OCI-M2 (cell line): Measurements from ENCODE around the gene KIZ.
A peak's percentile ranks its signal among the peaks of the same experiment; 100 is the strongest.

Source experiments
- DNase-seq: peaks from one replicate; lab custom pipeline; 2025; ENCODE audit not compliant: unreplicated experiment; lab: John Stamatoyannopoulos, UW

The KIZ gene, protein sequence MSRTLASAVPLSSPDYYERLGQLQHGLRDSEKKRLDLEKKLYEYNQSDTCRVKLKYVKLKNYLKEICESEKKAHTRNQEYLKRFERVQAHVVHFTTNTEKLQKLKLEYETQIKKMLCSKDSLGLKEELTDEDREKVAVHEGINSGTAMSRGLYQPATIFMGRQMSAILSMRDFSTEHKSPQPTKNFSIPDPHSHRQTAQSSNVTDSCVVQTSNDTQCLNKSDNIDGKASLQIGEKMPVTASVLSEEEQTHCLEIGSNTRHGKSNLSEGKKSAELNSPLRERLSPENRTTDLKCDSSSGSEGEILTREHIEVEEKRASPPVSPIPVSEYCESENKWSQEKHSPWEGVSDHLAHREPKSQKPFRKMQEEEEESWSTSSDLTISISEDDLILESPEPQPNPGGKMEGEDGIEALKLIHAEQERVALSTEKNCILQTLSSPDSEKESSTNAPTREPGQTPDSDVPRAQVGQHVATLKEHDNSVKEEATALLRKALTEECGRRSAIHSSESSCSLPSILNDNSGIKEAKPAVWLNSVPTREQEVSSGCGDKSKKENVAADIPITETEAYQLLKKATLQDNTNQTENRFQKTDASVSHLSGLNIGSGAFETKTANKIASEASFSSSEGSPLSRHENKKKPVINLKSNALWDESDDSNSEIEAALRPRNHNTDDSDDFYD

DNA sequence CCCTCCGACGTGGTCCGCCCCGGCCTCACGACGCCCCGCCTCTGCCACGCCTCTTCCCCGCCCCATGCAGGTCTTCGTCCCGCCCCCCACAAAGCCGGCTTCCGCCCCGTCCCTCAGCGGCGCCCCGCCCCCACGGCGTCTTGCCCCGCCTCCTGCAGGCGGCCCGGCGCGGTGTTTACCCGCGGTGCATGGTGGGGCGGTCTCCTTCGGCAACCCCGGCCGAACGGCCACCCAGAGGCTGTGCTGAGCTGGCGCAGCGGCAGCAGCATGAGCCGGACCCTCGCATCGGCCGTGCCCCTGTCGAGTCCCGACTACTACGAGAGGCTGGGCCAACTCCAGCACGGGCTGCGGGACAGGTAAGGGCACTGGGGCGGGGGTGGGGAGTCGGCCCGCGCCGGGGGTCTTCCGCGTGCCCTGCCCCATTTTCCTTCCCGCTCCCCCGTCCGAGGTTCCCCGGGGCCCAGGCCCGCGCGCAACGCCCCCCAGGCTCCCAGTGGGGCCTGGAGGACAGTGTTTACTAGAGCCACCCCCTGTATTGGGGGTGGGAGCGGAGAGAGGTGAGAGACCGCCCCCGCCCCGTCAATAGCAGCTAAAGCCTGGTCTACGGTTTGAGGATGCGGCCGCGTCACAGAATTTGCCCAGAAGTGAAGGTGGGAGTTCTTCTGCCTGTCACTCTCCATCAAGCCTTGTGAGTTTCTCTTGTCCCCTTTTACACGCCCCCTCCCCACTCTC lies at the start of gene KIZ:
Gene KIZ (plus strand): TSS at position 234 of the 732 bp plus-strand sequence. CDS start 34 bp downstream, at position 268.
- DNase-seq: peak; percentile 69

DNA sequence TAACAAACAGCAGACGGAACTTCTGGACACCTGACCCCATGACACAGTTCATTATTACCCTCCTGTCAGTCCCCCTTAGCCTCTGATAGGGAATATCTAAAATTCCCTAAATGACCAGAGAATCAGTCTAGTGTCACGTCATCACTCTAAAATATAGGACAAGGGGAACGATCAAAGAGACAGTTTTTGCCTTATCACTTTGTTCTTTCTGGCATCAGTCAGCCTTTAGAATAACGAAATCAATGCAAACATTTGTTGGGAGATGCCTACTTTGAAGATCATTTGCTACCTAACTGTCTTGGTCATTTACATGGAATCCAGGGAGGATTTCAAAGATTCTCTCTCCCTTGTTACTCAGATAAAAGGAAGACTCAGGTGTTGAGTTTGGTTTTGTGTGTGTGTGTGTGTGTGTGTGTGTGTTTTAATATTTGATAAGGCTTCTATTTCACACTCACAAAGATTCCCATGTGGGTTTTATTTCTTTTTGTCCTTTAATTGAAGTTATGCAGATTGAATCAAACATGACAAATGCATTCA lies 48.0 kb upstream of the KIZ start:
- no peak for DNase-seq

DNA sequence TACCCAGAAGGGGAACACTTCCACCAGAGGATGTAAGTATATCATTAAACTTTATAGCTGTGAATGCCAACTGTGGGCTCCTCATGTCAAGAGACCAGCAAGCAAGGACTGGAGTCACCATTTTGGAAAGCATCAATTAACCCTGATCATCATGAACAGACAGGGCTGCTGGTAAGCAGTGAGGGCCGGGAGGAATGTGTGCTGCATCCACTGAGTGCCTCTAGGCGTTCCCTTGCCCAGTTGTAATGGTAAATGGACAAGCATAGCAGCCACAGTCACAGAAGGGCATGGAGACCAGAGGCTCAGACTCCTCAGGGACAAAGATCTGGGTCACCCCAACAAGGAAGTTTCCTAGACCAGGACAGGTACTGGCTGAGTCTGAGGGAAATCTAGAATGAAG lies 43.3 kb upstream of the KIZ start:
- DNase-seq: no peak

DNA sequence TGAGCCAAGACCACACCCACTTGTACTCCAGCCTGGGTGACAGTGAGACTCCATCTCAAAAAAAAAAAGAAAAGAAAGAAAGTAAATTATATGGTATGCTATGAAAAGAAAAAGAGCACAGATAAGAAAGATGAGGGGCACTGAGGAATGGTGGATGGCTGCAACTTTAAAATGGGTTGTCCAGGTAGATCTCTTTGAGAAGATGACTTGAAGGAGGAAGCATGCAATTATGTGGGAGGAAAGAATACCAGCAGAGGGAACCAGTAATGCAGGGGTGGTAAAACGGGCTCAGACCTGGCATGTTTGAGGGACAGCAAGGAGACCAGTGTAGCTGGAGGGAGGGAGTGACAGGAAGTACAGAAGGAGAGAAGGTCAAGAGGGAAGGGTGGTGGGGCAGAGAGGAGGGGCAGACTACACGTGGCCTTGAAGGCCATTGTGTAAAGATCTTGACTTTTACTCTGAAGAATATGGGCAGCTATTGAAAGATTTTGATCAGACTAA lies 42.0 kb upstream of the KIZ start:
- DNase-seq: no peak

DNA sequence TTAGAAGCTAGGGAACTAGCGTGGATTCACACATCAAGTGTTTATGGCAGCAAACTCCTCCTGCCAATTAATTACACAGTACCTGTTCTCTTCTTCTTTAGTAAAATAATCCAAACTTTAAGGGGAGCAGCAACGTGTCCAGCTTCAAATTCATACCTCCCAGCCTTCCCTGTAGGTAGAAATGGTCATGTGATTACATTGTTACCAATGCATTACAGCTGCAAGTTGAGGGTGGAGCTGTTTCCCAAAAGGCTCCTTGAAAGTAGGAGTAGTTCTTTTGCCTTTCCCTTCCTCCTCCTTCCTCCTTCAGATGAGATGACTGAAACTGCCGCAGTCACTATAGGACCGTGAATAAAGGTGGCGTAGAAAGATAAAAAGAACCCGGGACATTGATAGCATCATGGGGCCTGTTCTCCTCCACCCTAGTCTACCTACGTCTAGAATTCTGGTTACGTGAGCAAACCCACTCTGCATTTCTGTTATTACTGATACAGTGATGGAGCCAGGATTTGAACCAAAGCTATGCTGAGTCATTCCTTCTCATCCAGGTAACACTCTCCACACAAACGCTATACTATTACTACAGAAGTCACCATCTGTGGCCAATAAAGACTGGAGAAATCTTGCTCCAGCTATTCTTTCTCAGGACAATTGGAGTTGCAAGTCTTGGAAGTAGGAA lies 37.9 kb upstream of the KIZ start:
- DNase-seq: no peak

DNA sequence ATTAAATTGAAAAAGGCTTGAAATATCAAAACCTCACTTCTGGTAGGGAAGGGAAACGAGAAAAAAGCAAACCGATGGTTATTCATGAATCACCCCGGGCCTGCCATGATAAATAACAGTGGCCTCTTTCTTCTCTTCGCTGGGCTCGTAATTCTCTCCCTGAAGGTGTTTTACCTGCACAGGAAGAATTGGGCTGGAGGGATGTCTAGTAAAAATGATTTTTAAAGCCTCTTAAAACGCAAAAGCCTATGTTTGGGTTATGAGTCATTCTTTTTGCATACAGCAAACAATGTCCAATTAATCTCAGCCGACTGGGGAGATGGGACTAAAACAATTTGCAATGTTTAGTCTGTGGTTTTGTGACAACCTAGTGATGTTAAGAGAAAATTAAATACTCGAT lies 36.5 kb upstream of the KIZ start:
- DNase-seq: no peak

DNA sequence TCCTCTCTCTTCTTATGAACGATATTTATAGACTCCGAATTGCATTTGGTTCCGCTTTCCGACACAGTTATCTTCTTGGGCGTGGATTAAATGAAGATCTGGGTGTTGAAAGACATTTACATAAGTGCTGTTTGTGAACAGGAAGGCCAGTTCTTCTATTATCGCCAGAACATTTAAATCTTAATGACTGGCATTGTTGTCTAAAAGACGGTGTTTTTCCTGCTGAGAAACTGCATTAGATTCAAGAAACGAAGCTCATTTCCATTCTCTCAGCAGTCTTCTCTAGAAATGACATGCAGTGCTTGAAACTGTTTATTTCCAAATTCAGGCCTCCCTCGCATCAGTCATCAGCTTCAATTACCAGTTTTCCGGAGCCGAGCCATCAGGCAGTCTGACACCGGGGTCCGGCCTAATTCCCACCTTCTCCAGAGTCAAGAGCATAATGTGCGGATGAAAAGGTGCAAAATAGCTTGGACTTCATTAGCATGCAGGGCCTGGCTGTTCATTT lies 35.7 kb upstream of the KIZ start:
- DNase-seq: no peak

DNA sequence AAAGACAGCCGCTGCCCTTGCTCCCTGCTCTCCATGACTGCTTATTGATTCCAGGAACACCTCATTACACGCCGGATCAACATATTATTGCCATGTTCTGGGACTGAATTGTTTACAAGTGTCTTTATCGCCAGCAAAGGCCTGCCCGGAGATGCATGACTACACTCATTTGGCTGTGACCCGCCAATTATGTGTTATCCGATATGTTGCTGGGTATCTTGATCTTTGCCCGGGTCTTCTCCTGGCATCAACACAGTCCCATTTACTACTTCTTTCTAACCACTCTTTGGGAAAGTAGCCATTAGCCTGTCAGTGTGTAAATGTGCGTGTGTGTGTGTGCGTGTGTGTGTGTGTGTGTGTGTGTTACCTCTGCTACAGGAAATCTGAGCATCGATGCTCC lies 35.2 kb upstream of the KIZ start:
- DNase-seq: no peak

DNA sequence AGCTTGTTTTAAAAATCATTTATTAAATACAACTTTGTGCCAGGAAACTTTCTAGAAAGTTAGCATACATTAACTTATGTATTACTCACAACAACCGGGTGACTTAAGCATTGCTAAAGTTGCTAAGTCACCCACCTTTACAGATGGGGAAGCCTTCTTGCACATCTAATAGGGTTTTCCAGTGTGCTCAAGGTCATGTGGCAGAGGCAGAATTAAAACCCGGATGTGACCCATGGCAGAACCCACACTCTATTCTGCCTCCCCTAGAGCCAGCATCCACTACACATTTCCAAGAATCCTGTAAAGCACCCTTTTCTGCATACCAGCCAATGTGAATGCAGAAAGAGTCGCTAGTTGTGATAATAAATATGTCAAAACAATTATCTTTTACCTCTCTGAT lies 33.1 kb upstream of the KIZ start:
- no peak for DNase-seq

DNA sequence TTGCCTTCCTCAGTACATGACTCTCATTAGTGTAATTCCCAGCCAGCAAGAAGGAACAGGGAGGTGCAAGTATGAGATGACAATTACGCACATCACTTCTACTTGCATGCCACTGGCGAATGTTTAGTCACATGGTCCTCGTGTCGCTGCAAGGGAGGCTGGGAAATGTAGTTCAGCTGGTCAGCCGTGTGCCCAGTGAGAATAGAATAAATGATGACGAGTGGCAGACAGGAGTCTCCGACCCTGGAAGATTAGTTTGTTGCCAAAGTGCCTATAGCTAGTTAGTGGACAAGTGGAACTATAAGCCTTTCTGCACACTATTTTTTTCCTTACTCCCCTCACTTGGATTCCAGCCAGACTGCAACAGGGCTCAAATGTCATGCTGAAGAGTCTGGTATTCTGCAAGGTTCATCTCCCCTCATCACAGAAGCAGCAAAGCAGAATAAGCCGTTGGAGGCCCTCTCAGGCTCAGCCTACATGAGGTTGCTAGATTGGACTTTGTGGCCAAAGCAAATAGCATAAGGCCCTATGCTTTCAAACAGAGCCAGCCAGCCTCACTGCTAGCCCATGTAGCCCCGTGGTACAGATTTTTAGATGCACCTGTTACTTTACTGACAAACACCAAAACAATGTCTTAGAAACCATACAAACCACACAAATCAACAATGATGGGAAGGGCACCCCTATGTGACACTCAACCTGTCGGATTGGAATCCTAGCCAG lies 29.4 kb upstream of the KIZ start:
- no peak for DNase-seq

DNA sequence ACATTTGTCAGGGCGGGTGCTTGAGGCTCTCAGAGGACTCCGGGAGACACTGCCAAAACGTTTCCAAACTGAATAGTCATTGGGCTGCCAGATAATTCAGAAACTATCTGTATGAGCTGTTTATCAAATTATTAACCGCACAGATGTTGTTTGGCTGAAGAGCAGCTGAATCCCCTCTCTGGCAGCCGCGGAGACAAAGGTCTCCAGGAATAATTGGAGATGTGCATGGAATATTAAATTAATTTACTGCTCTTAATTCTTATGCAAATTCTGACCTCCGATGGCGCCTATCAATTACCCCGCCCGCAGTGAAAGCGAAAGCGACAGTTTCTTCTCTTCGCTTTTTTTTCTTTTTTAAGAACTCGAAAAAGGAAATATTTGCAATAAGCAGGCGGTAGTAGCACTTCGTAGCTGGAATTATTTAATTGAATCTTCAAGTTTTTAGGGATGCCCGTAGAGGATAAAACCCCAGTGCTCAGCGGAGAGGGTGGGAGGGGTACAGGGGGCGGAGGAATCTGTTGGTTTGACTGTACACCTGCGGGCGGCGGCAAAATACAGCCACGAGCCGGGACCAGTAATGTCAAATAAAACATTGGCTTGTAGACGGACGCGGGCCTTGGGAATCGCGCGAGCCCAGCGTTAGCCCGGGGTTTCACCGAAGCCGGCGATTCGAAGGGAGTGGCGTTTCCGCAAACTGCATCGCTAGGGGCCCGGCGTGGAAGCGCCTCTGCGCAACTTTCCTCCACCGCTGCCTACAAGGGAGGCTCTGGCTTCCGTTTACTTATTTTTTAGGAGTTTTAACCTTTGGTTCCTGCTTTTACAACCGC lies 25.9 kb upstream of the KIZ start:
- no peak for DNase-seq

DNA sequence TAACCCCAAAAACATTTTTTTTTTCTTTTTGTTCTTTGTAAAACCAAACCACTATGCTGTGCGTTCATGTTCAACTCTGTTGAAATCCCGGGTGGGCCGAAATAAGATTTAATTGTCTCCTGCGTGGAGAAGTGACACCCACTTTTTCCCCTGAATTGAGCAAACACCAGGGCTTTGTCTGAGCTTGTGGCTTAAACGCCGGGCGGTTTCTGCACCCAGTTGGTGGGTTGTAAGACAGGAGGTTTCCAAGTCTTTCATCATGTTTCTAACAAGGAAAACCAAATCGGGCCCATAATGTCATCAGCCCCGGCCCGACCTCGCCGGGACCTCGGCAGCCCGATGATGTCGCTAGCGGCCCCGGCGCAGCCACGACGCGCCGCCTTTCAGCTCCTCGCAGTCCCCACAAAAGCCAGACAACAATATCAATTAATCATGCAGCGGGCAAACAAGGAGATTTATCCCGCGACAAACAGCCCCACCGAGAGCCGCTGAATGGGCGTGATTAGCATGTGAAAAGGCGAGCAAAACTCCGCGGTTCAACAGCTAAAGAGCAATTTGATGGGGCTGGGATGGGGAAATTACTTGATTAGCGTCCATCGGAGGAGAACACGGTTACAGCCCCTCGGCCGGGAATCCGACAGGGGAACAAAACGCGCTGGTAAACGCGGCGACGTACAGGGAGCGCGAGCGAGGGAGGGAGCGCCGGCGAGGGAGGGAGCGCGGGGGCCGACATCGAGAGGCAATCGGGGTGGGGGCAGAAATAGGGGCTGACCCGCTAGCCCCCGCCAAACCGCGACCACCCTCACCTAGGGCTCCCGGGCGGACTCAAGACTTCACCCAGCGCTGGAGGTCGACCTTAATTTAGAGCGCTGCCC lies 25.1 kb upstream of the KIZ start:
- DNase-seq: no peak

DNA sequence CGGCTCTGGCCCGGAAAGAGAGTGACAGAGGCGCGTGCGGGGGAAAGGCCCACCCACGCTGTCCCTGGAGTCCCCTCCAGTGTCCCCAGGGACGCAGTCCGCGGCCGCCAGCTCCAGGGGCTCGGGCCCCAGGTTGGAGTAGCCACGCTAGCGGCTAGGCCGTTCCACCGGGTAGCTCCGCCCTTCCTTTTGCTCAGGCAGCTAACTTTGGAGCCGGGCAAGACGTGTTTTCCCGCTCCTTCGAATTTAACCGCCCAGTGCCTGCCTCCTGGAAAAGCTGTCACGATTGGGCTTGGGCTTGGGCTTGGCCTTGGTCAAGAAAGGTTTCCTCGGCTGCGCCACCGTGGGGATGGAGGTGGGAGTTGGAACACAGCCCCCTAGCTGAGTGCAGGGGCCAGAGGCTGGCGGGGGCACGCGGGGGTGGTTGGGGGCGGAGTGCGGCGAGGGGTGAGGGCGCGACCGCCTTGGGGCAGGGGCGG lies 24.4 kb upstream of the KIZ start:
- DNase-seq: no peak

DNA sequence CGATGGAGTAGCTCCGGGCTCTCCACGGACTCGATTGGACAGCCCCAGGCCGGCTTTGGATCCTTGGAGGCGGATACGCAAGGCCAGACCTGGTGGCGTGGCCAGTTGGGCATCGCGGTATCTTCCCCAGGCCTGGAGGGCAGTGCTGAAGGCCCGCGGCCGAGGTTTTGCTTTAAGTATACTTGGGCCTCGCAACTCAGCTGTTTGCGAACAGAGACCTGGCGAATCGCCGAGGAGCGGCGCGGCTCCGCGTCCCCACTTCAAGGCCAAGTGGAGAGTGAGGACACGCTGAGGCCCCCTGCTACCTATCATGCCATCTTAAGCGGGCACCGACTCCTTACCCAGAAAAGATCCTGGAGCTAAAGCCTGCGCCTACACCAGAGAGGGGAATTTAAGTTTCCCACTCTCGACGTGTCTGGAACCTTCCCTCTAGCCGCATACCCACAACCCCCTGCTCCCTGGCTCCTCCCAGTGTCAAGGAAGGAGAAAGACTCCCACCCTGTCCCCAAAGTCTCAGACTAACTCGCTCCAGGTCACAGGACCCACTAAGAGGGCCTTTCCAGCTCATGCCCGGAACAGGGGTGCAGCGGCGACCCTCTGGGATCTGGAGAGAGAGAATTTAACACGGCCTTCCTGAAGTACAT lies 23.8 kb upstream of the KIZ start:
- DNase-seq: no peak

DNA sequence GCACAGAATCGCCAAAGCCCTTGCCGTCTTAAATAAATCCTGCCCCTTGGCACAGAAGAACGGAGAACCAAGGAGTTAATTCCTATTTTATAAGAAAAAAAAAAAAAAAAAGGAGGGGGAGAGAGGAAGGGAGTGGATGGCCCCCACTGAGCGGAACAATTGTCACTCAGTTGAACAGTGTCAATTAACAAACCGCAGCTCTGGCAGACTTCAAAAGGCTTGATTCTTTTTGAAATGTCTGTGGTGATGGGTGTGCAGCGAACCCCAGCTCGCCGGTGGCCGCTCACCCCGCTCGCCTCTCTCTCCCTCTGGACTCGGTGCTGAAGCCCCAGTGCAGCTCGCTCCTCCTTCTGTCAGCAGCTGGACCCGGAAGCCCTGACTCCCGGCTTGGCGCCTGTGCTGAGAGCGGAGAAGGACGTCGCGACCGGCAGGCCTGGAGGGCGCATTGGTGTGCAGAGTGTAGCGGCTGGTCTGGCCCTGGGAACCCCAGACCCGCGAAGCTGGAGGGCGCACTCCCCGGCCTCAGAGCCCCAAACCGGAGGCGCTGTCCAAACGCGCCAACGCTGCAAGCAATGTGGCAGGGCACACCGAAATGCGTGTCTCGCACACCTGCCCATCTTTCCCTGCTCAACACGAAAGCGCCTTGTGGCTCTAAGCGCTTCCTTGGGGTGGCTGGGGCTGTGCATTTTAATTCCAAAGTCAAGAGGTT lies 23.1 kb upstream of the KIZ start:
- DNase-seq: no peak

DNA sequence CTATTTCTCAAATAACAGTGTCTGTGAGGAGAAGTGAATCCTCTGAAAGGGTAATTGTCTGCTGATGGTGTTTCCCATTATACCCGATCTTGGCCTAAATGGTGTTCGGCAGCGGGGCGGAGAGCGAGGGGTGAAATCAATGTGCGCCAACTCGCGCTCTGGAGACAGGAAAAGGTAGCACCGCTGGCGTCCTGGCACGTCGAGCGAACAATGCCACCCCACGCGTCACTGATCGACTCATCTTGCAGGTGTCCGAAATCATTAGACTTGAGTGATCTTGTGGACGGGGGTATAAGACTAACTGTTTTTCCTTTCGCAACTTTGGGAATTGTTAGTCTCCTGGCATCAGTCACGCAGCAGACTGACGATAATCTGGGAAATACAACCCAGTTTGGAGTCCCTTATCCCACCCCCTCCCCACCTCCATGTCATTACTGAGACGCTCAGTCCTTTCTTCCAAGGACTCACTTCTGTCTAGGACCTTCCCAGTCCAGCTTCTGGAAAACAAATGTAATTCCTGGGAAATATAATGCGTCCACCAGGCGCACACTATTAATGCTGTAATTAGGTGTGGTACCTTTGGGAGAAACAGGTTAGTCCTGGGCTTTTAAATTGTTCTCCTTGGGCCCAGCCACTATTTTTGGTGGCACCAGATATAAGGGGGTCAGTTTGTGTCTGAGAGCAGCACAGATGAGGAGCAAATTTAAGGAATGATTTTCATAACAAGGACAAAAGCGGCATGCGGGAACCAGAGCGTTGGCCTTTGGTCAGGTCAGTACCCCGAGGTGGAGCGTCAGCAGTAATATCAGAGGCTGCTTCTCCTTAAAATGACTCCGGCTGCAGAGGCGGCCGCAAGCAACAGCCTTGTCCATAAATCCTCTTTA lies 22.1 kb upstream of the KIZ start:
- DNase-seq: no peak
